HEK293 (cell line): ENCODE data around the gene GNB1L.

Experiments
- CTCF ChIA-PET: fragments of 350-600 bp; formaldehyde crosslinking; extraction: SDS; loops from one replicate; lab custom pipeline; 2021; ENCODE audit warnings: antibody characterized with exemption; lab: Yijun Ruan, JAX
- POLR2A ChIA-PET: fragments of 300-600 bp; formaldehyde crosslinking; extraction: SDS; loops from one replicate; lab custom pipeline; 2020; ENCODE audit warnings: antibody characterized with exemption, inconsistent platforms; lab: Yijun Ruan, JAX
- H3K27ac ChIP-seq: fragments of 200-500 bp; sonication (Bioruptor generic); 2 replicates; pipeline ENCODE4 v1.5.1; 2014; ENCODE audit warnings: low read depth, low read length, control low read depth, inconsistent platforms; ENCODE audit errors: extremely low read depth
- H3K36me3 ChIP-seq, 2 experiments: fragments of 200-500 bp in 1 of 2; sonication (Bioruptor generic) in 1 of 2; 1 replicate in 1 of 2; 2 replicates in 1 of 2; pipeline ENCODE4 v1.5.1; 2014 to 2017; ENCODE audit warnings: inconsistent platforms in 2 of 2, low read length in 2 of 2; ENCODE audit not compliant: control insufficient read depth in 2 of 2, insufficient read depth in 1 of 2
- H3K4me1 ChIP-seq: fragments of 200-500 bp; sonication (Bioruptor generic); 2 replicates; pipeline ENCODE4 v1.5.1; 2014; ENCODE audit warnings: mild to moderate bottlenecking, low read length, inconsistent platforms; ENCODE audit not compliant: control insufficient read depth, insufficient read depth
- H3K4me3 ChIP-seq: 2 replicates; pipeline ENCODE4 v1.5.1; 2011; ENCODE audit warnings: low read depth, mild to moderate bottlenecking, control low read depth, low read length, moderate library complexity
- H3K9me3 ChIP-seq: fragments of 200-500 bp; sonication (Bioruptor generic); 2 replicates; pipeline ENCODE4 v1.5.1; 2014; ENCODE audit warnings: low read depth, low read length, inconsistent platforms; ENCODE audit not compliant: control insufficient read depth, insufficient read depth
- KLF7 ChIP-seq: fragments of 450-650 bp; formaldehyde crosslinking; IDR thresholded peaks from 2 replicates; pipeline ENCODE4 v1.5.1; 2016; ENCODE audit warnings: missing biosample characterization, missing genetic modification characterization, borderline replicate concordance
- SP3 ChIP-seq: fragments of 450-650 bp; formaldehyde crosslinking; IDR thresholded peaks from 2 replicates; pipeline ENCODE4 v1.5.1; 2016; ENCODE audit warnings: missing biosample characterization, missing genetic modification characterization
- SP7 ChIP-seq: fragments of 450-650 bp; formaldehyde crosslinking; IDR thresholded peaks from 2 replicates; pipeline ENCODE4 v1.5.1; 2016; ENCODE audit warnings: missing biosample characterization, missing genetic modification characterization
- ZBTB17 ChIP-seq: fragments of 450-650 bp; formaldehyde crosslinking; IDR thresholded peaks from 2 replicates; pipeline ENCODE4 v1.5.1; 2016; ENCODE audit warnings: missing biosample characterization, missing genetic modification characterization
- ZBTB20 ChIP-seq: fragments of 450-650 bp; formaldehyde crosslinking; IDR thresholded peaks from 2 replicates; pipeline ENCODE4 v1.5.1; 2016; ENCODE audit warnings: missing biosample characterization, missing genetic modification characterization
- ZIC2 ChIP-seq: fragments of 450-650 bp; formaldehyde crosslinking; IDR thresholded peaks from 2 replicates; pipeline ENCODE4 v1.5.1; 2016; ENCODE audit warnings: missing biosample characterization, missing genetic modification characterization
- ZNF280C ChIP-seq: fragments of 450-650 bp; formaldehyde crosslinking; IDR thresholded peaks from 2 replicates; pipeline ENCODE4 v1.5.1; 2016; ENCODE audit warnings: missing biosample characterization, missing genetic modification characterization
- ZNF311 ChIP-seq: fragments of 450-650 bp; formaldehyde crosslinking; IDR thresholded peaks from 2 replicates; pipeline ENCODE4 v1.5.1; 2017; ENCODE audit warnings: missing biosample characterization, missing genetic modification characterization, borderline replicate concordance
- ZNF398 ChIP-seq: fragments of 450-650 bp; formaldehyde crosslinking; IDR thresholded peaks from 2 replicates; pipeline ENCODE4 v1.5.1; 2017; ENCODE audit warnings: missing biosample characterization, missing genetic modification characterization
- ZNF514 ChIP-seq: fragments of 450-650 bp; formaldehyde crosslinking; IDR thresholded peaks from 2 replicates; pipeline ENCODE4 v1.5.1; 2016; ENCODE audit warnings: missing biosample characterization, missing genetic modification characterization
- ZNF549 ChIP-seq: fragments of 450-650 bp; IDR thresholded peaks from 2 replicates; pipeline ENCODE4 v1.5.1; 2018; ENCODE audit warnings: missing biosample characterization, missing genetic modification characterization, mild to moderate bottlenecking, inconsistent platforms, moderate library complexity
- ZNF585B ChIP-seq: fragments of 450-650 bp; formaldehyde crosslinking; IDR thresholded peaks from 2 replicates; pipeline ENCODE4 v1.5.1; 2016; ENCODE audit warnings: missing biosample characterization, missing genetic modification characterization
- ZNF629 ChIP-seq: fragments of 450-650 bp; formaldehyde crosslinking; IDR thresholded peaks from 2 replicates; pipeline ENCODE4 v1.5.1; 2017; ENCODE audit warnings: missing biosample characterization, missing genetic modification characterization
- ZNF830 ChIP-seq: fragments of 450-650 bp; IDR thresholded peaks from 2 replicates; pipeline ENCODE4 v1.5.0; 2018; ENCODE audit warnings: missing biosample characterization, missing genetic modification characterization, low read depth, mild to moderate bottlenecking, moderate library complexity

Gene GNB1L

GRCh38 chr22:19887256-19887985 is 32.7 kb upstream of the GNB1L start (continued):
- no peak for TF ChIP-seq ZNF398 (tag by site-specific recombination)
- TF ChIP-seq ZNF311, result no peak
- TF ChIP-seq ZNF549 (tag by site-specific recombination), result no peak
- TF ChIP-seq KLF7, result no peak

- peaks cover 2% of the 10 kb centered on the region for H3K4me1 ChIP-seq
- no peaks in the 10 kb centered on the region for H3K9me3 ChIP-seq
- no peak overlapping the region for H3K27ac ChIP-seq
- POLR2A ChIA-PET, result no interaction called here
- TF ChIP-seq ZIC2 (peak; percentile 81), SP3 (tag by site-specific recombination) (no peak), ZNF629 (tag by site-specific recombination) (0 out of 2 replicates have a peak, but pooled peaks have one; percentile 15), SP7 (tag by site-specific recombination) (0 out of 2 replicates have a peak, but pooled peaks have one; percentile 60), ZNF514 (tag by site-specific recombination) (no peak)
- H3K4me3 ChIP-seq, result no peak overlapping the region
- CTCF ChIA-PET, result interaction anchor here (0.8 to 2.2 kb wide), 3 partner anchors 24 to 156 kb away, joined by 3 to 9 read pairs (median 5); no protein-coding TSS in a partner anchor
- no peaks in the 10 kb centered on the region for H3K36me3 ChIP-seq
Observed at GRCh38 chr22:19886605-19887255, 32.1 kb upstream of the GNB1L start.

GRCh38 chr22:19885841-19886592 is 31.3 kb upstream of the GNB1L start:
- ChIA-PET CTCF (interaction anchor here (0.8 to 2.2 kb wide), 3 partner anchors 24 to 156 kb away, joined by 3 to 9 read pairs (median 5); no protein-coding TSS in a partner anchor), POLR2A (interaction anchor here (2.1 kb wide), 1 partner anchor 32 kb away, joined by 6 read pairs; the partner anchor contains the start of genes GNB1L and RTL10)
- H3K36me3 ChIP-seq, result no peaks in the 10 kb centered on the region
- H3K27ac ChIP-seq, result no peak overlapping the region
- peaks cover 5% of the 10 kb centered on the region for H3K4me1 ChIP-seq
- no peak overlapping the region for H3K4me3 ChIP-seq
- H3K9me3 ChIP-seq, result no peaks in the 10 kb centered on the region
- TF ChIP-seq ZBTB17 (tag by site-specific recombination) (no peak), ZNF585B (tag by site-specific recombination) (no peak), ZIC2 (no peak), ZBTB20 (no peak), ZNF280C (tag by site-specific recombination) (no peak), ZNF830 (tag by site-specific recombination) (no peak)
